Activated CD8-positive, alpha-beta memory T cell treated with anti-CD3 and anti-CD28 coated beads, Interleukin-2, amount 10 ng/mL, durations not matched to agents 7 days and 5 days (primary cell): Measurements from ENCODE around the gene RNPC3. TPM values are rescaled to one million over a fixed set of nuclear protein-coding genes. Genes with fewer than 3 reads are reported as not detected.
A peak's percentile ranks its signal among the peaks of the same experiment; 100 is the strongest.
"Not testable (repeated sequence)": the region's sequence is repeated elsewhere in the genome, so short reads cannot be mapped to it uniquely, and the experiment has no call there.

Source experiments
- ATAC-seq: fragments of 150-1000 bp; cut with Tn5 transposase; one replicate; pipeline ENCODE4 v1.10.0; 2021; ENCODE audit warnings: moderate library complexity
- CTCF ChIA-PET: fragments of 350-600 bp; sonication (Branson Sonifier 250); formaldehyde crosslinking; loops from one replicate; lab custom pipeline; 2021; ENCODE audit warnings: antibody characterized with exemption; lab: Charles Lee
- DNase-seq: peaks from one replicate; pipeline ENCODE4 v3.0.0-alpha.2; 2020
- H3K27ac Mint-ChIP-seq: one replicate; pipeline ENCODE4 v1.8.0; 2021; ENCODE audit warnings: mild to moderate bottlenecking, mixed read lengths
- H3K27me3 Mint-ChIP-seq: one replicate; pipeline ENCODE4 v1.8.0; 2021; ENCODE audit warnings: mixed read lengths
- H3K36me3 Mint-ChIP-seq: one replicate; pipeline ENCODE4 v1.8.0; 2021; ENCODE audit warnings: mild to moderate bottlenecking, mixed read lengths
- H3K4me1 Mint-ChIP-seq: one replicate; pipeline ENCODE4 v1.8.0; 2021; ENCODE audit warnings: mixed read lengths
- H3K4me3 Mint-ChIP-seq: one replicate; pipeline ENCODE4 v1.8.0; 2021; ENCODE audit warnings: mild to moderate bottlenecking, moderate library complexity, mixed read lengths
- H3K9me3 Mint-ChIP-seq: one replicate; pipeline ENCODE4 v1.8.0; 2022; ENCODE audit warnings: low read depth, mixed read lengths
- total RNA-seq, 2 experiments: library from RNA; stranded (reverse); gene quantifications; one replicate each; pipeline ENCODE4 v1.2.3, GENCODE V29; 2021

The RNPC3 gene
- total RNA-seq, 2 experiments from 2014 or later, result 20.6 to 27.7 TPM

- ATAC-seq (no peak), DNase-seq (no peak)
- Mint-ChIP-seq H3K36me3 (no peaks in the 10 kb centered on the region), H3K4me3 (no peak overlapping the region), H3K27ac (no peak overlapping the region), H3K4me1 (peaks cover 15% of the 10 kb centered on the region), H3K27me3 (peaks cover 4% of the 10 kb centered on the region), H3K9me3 (no peaks in the 10 kb centered on the region)
- CTCF ChIA-PET, result no interaction called here
Measured at GRCh38 chr1:103520822-103521221, 4.7 kb upstream of the RNPC3 start.

GRCh38 chr1:103523346-103523745, 2.2 kb upstream of the RNPC3 start:
- no peaks in the 10 kb centered on the region for H3K9me3 Mint-ChIP-seq
- ATAC-seq (no peak), DNase-seq (no peak)
- peaks cover 4% of the 10 kb centered on the region for H3K27me3 Mint-ChIP-seq
- CTCF ChIA-PET, result no interaction called here
- H3K27ac Mint-ChIP-seq, result no peak overlapping the region
- H3K4me3 Mint-ChIP-seq, result no peak overlapping the region
- peaks cover 23% of the 10 kb centered on the region for H3K4me1 Mint-ChIP-seq
- peaks cover 8% of the 10 kb centered on the region for H3K36me3 Mint-ChIP-seq

- Mint-ChIP-seq H3K27me3 (peaks cover 4% of the 10 kb centered on the region), H3K4me1 (peaks cover 37% of the 10 kb centered on the region), H3K4me3 (peak overlapping the region; percentile 76), H3K36me3 (peaks cover 21% of the 10 kb centered on the region), H3K9me3 (no peaks in the 10 kb centered on the region), H3K27ac (peak overlapping the region; percentile 54)
- ATAC-seq (peak; percentile 71), DNase-seq (no peak)
- CTCF ChIA-PET, result interaction anchor here (0.8 to 1.6 kb wide), 2 partner anchors 11 kb away, joined by 3 to 6 read pairs; no protein-coding TSS in a partner anchor
Measured at GRCh38 chr1:103525114-103525606, 339 bp upstream of the RNPC3 start.

GRCh38 chr1:103527331-103527730, 1.8 kb downstream of the RNPC3 start:
- CTCF ChIA-PET, result no interaction called here
- Mint-ChIP-seq H3K36me3 (peaks cover 39% of the 10 kb centered on the region), H3K27ac (peak overlapping the region; percentile 48), H3K9me3 (no peaks in the 10 kb centered on the region), H3K27me3 (peaks cover 4% of the 10 kb centered on the region), H3K4me3 (peak overlapping the region; percentile 99), H3K4me1 (peaks cover 49% of the 10 kb centered on the region)
- ATAC-seq, result no peak
- DNase-seq, result no peak

- CTCF ChIA-PET, result no interaction called here
- DNase-seq (peak; percentile 42), ATAC-seq (no peak)
- Mint-ChIP-seq H3K4me1 (peaks cover 50% of the 10 kb centered on the region), H3K4me3 (no peak overlapping the region), H3K9me3 (no peaks in the 10 kb centered on the region), H3K27ac (no peak overlapping the region), H3K36me3 (peaks cover 48% of the 10 kb centered on the region), H3K27me3 (no peaks in the 10 kb centered on the region)
Measured at GRCh38 chr1:103529746-103530145, 4.2 kb downstream of the RNPC3 start.

- no peak for ATAC-seq
- no peak overlapping the region for H3K4me3 Mint-ChIP-seq
- CTCF ChIA-PET, result no interaction called here
- H3K9me3 Mint-ChIP-seq, result no peaks in the 10 kb centered on the region
- H3K4me1 Mint-ChIP-seq, result no peaks in the 10 kb centered on the region
- no peak overlapping the region for H3K27ac Mint-ChIP-seq
- DNase-seq, result no peak
- peaks cover 43% of the 10 kb centered on the region for H3K36me3 Mint-ChIP-seq
- no peaks in the 10 kb centered on the region for H3K27me3 Mint-ChIP-seq
Measured at GRCh38 chr1:103538226-103538625, 12.7 kb downstream of the RNPC3 start.

- peaks cover 44% of the 10 kb centered on the region for H3K36me3 Mint-ChIP-seq
- H3K9me3 Mint-ChIP-seq, result no peaks in the 10 kb centered on the region
- CTCF ChIA-PET, result no interaction called here
- H3K27me3 Mint-ChIP-seq, result no peaks in the 10 kb centered on the region
- no peak overlapping the region for H3K27ac Mint-ChIP-seq
- H3K4me1 Mint-ChIP-seq, result no peaks in the 10 kb centered on the region
- ATAC-seq (no peak), DNase-seq (no peak)
- H3K4me3 Mint-ChIP-seq, result no peak overlapping the region
Measured at GRCh38 chr1:103541431-103541830, 15.9 kb downstream of the RNPC3 start.

- Mint-ChIP-seq H3K36me3 (peaks cover 47% of the 10 kb centered on the region), H3K9me3 (no peaks in the 10 kb centered on the region), H3K27ac (no peak overlapping the region), H3K4me3 (no peak overlapping the region), H3K4me1 (no peaks in the 10 kb centered on the region), H3K27me3 (no peaks in the 10 kb centered on the region)
- no peak for ATAC-seq
- no peak for DNase-seq
- CTCF ChIA-PET, result interaction anchor here (1.3 kb wide), 1 partner anchor 21 kb away, joined by 3 read pairs; the partner anchor contains the start of gene RNPC3
Measured at GRCh38 chr1:103546496-103546895, 21.0 kb downstream of the RNPC3 start.

GRCh38 chr1:103547840-103548239, 22.3 kb downstream of the RNPC3 start:
- H3K27ac Mint-ChIP-seq, result no peak overlapping the region
- H3K9me3 Mint-ChIP-seq, result no peaks in the 10 kb centered on the region
- CTCF ChIA-PET, result interaction anchor here (1.3 kb wide), 1 partner anchor 22 kb away, joined by 3 read pairs; the partner anchor contains the start of gene RNPC3
- no peaks in the 10 kb centered on the region for H3K4me1 Mint-ChIP-seq
- ATAC-seq (no peak), DNase-seq (no peak)
- H3K27me3 Mint-ChIP-seq, result no peaks in the 10 kb centered on the region
- H3K4me3 Mint-ChIP-seq, result no peak overlapping the region
- peaks cover 46% of the 10 kb centered on the region for H3K36me3 Mint-ChIP-seq

GRCh38 chr1:103560427-103560826, 34.9 kb downstream of the RNPC3 start:
- Mint-ChIP-seq H3K4me3 (no peak overlapping the region), H3K4me1 (peaks cover 2% of the 10 kb centered on the region), H3K36me3 (peaks cover 13% of the 10 kb centered on the region), H3K9me3 (no peaks in the 10 kb centered on the region), H3K27ac (no peak overlapping the region), H3K27me3 (no peaks in the 10 kb centered on the region)
- ATAC-seq (no peak), DNase-seq (no peak)
- CTCF ChIA-PET, result no interaction called here

GRCh38 chr1:103561124-103561523, 35.6 kb downstream of the RNPC3 start:
- H3K27ac Mint-ChIP-seq, H3K4me3 Mint-ChIP-seq, H3K9me3 Mint-ChIP-seq, H3K27me3 Mint-ChIP-seq, DNase-seq, H3K4me1 Mint-ChIP-seq, ATAC-seq, H3K36me3 Mint-ChIP-seq, CTCF ChIA-PET: not testable (repeated sequence)

GRCh38 chr1:103561643-103562395, 36.3 kb downstream of the RNPC3 start:
- Mint-ChIP-seq H3K27ac (no peak overlapping the region), H3K36me3 (peaks cover 2% of the 10 kb centered on the region), H3K4me3 (no peak overlapping the region), H3K4me1 (no peaks in the 10 kb centered on the region), H3K27me3 (no peaks in the 10 kb centered on the region), H3K9me3 (no peaks in the 10 kb centered on the region)
- CTCF ChIA-PET, result no interaction called here
- ATAC-seq (no peak), DNase-seq (no peak)

GRCh38 chr1:103563056-103563455, 37.6 kb downstream of the RNPC3 start:
- ATAC-seq (no peak), DNase-seq (no peak)
- Mint-ChIP-seq H3K36me3 (no peaks in the 10 kb centered on the region), H3K4me3 (no peak overlapping the region), H3K27ac (no peak overlapping the region), H3K4me1 (no peaks in the 10 kb centered on the region), H3K9me3 (no peaks in the 10 kb centered on the region), H3K27me3 (no peaks in the 10 kb centered on the region)
- CTCF ChIA-PET, result no interaction called here

GRCh38 chr1:103569493-103569892, 44.0 kb downstream of the RNPC3 start:
- Mint-ChIP-seq H3K4me3 (no peak overlapping the region), H3K27me3 (no peaks in the 10 kb centered on the region), H3K36me3 (no peaks in the 10 kb centered on the region), H3K9me3 (no peaks in the 10 kb centered on the region), H3K4me1 (no peaks in the 10 kb centered on the region), H3K27ac (no peak overlapping the region)
- CTCF ChIA-PET, result no interaction called here
- DNase-seq, result no peak
- no peak for ATAC-seq
